Measurements from ENCODE around the gene KCNMB2. TPM values are rescaled to one million over a fixed set of nuclear protein-coding genes. Genes with fewer than 3 reads are reported as not detected.

The KCNMB2 gene
- total and polyA plus RNA-seq, 2 donors = 0.06 to 6.1 TPM

- WGBS = 32% methylated on average over 1 of the region's 1 CpG
- DNase-seq (ENCODE audit: extremely low spot score) = no peak
- Histone ChIP-seq H3K27ac (ENCODE audit: low read depth) (no peak overlapping the region), H3K4me1 (ENCODE audit: insufficient read depth) (no peaks in the 10 kb centered on the region), H3K4me3 (ENCODE audit: low read depth, low read length) (no peak overlapping the region), H3K36me3 (ENCODE audit: insufficient read depth) (no peaks in the 10 kb centered on the region)
Measured at GRCh38 chr3:178663201-178663934, 127.1 kb downstream of the KCNMB2 start.

- no peak overlapping the region for H3K4me3 ChIP-seq (ENCODE audit: low read depth, low read length)
- no peaks in the 10 kb centered on the region for H3K4me1 ChIP-seq (ENCODE audit: insufficient read depth)
- no peak for DNase-seq (ENCODE audit: extremely low spot score)
- H3K36me3 ChIP-seq (ENCODE audit: insufficient read depth) = no peaks in the 10 kb centered on the region
- 38% methylated on average over 4 of the region's 4 CpGs for WGBS
- no peak overlapping the region for H3K27ac ChIP-seq (ENCODE audit: low read depth)
Measured at GRCh38 chr3:178665747-178666146, 129.5 kb downstream of the KCNMB2 start.

GRCh38 chr3:178669022-178669601 lies 132.9 kb downstream of the KCNMB2 start:
- Histone ChIP-seq H3K4me1 (ENCODE audit: insufficient read depth) (no peaks in the 10 kb centered on the region), H3K36me3 (ENCODE audit: insufficient read depth) (no peaks in the 10 kb centered on the region), H3K4me3 (ENCODE audit: low read depth, low read length) (no peak overlapping the region), H3K27ac (ENCODE audit: low read depth) (no peak overlapping the region)
- no peak for DNase-seq (ENCODE audit: extremely low spot score)
- WGBS = 45% methylated on average over 2 of the region's 2 CpGs

- Histone ChIP-seq H3K4me3 (ENCODE audit: low read depth, low read length) (no peak overlapping the region), H3K4me1 (ENCODE audit: insufficient read depth) (no peaks in the 10 kb centered on the region), H3K36me3 (ENCODE audit: insufficient read depth) (no peaks in the 10 kb centered on the region), H3K27ac (ENCODE audit: low read depth) (no peak overlapping the region)
- WGBS = 90% methylated on average over 2 of the region's 2 CpGs
- DNase-seq (ENCODE audit: extremely low spot score) = no peak
Measured at GRCh38 chr3:178669758-178670157, 133.5 kb downstream of the KCNMB2 start.

- DNase-seq (ENCODE audit: extremely low spot score) = no peak
- 46% methylated on average over 3 of the region's 3 CpGs for WGBS
- Histone ChIP-seq H3K4me3 (ENCODE audit: low read depth, low read length) (no peak overlapping the region), H3K4me1 (ENCODE audit: insufficient read depth) (no peaks in the 10 kb centered on the region), H3K36me3 (ENCODE audit: insufficient read depth) (no peaks in the 10 kb centered on the region), H3K27ac (ENCODE audit: low read depth) (no peak overlapping the region)
Measured at GRCh38 chr3:178671377-178671776, 135.1 kb downstream of the KCNMB2 start.

GRCh38 chr3:178671791-178672190 lies 135.6 kb downstream of the KCNMB2 start:
- WGBS = 8% methylated on average over 1 of the region's 1 CpG
- DNase-seq (ENCODE audit: extremely low spot score) = no peak
- H3K36me3 ChIP-seq (ENCODE audit: insufficient read depth) = no peaks in the 10 kb centered on the region
- no peak overlapping the region for H3K27ac ChIP-seq (ENCODE audit: low read depth)
- no peaks in the 10 kb centered on the region for H3K4me1 ChIP-seq (ENCODE audit: insufficient read depth)
- H3K4me3 ChIP-seq (ENCODE audit: low read depth, low read length) = no peak overlapping the region

- Histone ChIP-seq H3K4me3 (ENCODE audit: low read depth, low read length) (no peak overlapping the region), H3K36me3 (ENCODE audit: insufficient read depth) (no peaks in the 10 kb centered on the region), H3K4me1 (ENCODE audit: insufficient read depth) (no peaks in the 10 kb centered on the region), H3K27ac (ENCODE audit: low read depth) (no peak overlapping the region)
- no peak for DNase-seq (ENCODE audit: extremely low spot score)
- WGBS = 60% methylated on average over 3 of the region's 3 CpGs
Measured at GRCh38 chr3:178672275-178672674, 136.0 kb downstream of the KCNMB2 start.

GRCh38 chr3:178673529-178673928 lies 137.3 kb downstream of the KCNMB2 start:
- H3K36me3 ChIP-seq (ENCODE audit: insufficient read depth) = no peaks in the 10 kb centered on the region
- WGBS = 91% methylated on average over 1 of the region's 1 CpG
- DNase-seq (ENCODE audit: extremely low spot score) = no peak
- H3K4me1 ChIP-seq (ENCODE audit: insufficient read depth) = no peaks in the 10 kb centered on the region
- no peak overlapping the region for H3K4me3 ChIP-seq (ENCODE audit: low read depth, low read length)
- H3K27ac ChIP-seq (ENCODE audit: low read depth) = no peak overlapping the region

GRCh38 chr3:178676077-178676476 lies 139.8 kb downstream of the KCNMB2 start:
- WGBS = 96% methylated on average over 4 of the region's 4 CpGs
- Histone ChIP-seq H3K27ac (ENCODE audit: low read depth) (no peak overlapping the region), H3K4me3 (ENCODE audit: low read depth, low read length) (no peak overlapping the region), H3K36me3 (ENCODE audit: insufficient read depth) (no peaks in the 10 kb centered on the region), H3K4me1 (ENCODE audit: insufficient read depth) (no peaks in the 10 kb centered on the region)
- DNase-seq (ENCODE audit: extremely low spot score) = no peak

- H3K4me1 ChIP-seq (ENCODE audit: insufficient read depth) = no peaks in the 10 kb centered on the region
- 64% methylated on average over 9 of the region's 9 CpGs for WGBS
- H3K27ac ChIP-seq (ENCODE audit: low read depth) = no peak overlapping the region
- no peak overlapping the region for H3K4me3 ChIP-seq (ENCODE audit: low read depth, low read length)
- no peak for DNase-seq (ENCODE audit: extremely low spot score)
- H3K36me3 ChIP-seq (ENCODE audit: insufficient read depth) = no peaks in the 10 kb centered on the region
Measured at GRCh38 chr3:178676942-178677790, 140.9 kb downstream of the KCNMB2 start.

GRCh38 chr3:178677961-178678360 lies 141.7 kb downstream of the KCNMB2 start:
- H3K27ac ChIP-seq (ENCODE audit: low read depth) = no peak overlapping the region
- WGBS = 86% methylated on average over 2 of the region's 2 CpGs
- no peak for DNase-seq (ENCODE audit: extremely low spot score)
- no peak overlapping the region for H3K4me3 ChIP-seq (ENCODE audit: low read depth, low read length)
- H3K4me1 ChIP-seq (ENCODE audit: insufficient read depth) = no peaks in the 10 kb centered on the region
- H3K36me3 ChIP-seq (ENCODE audit: insufficient read depth) = no peaks in the 10 kb centered on the region

- Histone ChIP-seq H3K4me3 (ENCODE audit: low read depth, low read length) (no peak overlapping the region), H3K36me3 (ENCODE audit: insufficient read depth) (no peaks in the 10 kb centered on the region)
Measured at GRCh38 chr3:178680037-178680436, 143.8 kb downstream of the KCNMB2 start.

GRCh38 chr3:178680489-178680888 lies 144.3 kb downstream of the KCNMB2 start:
- H3K4me3 ChIP-seq (ENCODE audit: low read depth, low read length) = no peak overlapping the region
- H3K4me1 ChIP-seq (ENCODE audit: insufficient read depth) = no peaks in the 10 kb centered on the region
- H3K36me3 ChIP-seq (ENCODE audit: insufficient read depth) = no peaks in the 10 kb centered on the region
- 84% methylated on average over 2 of the region's 2 CpGs for WGBS
- no peak for DNase-seq (ENCODE audit: extremely low spot score)
- no peak overlapping the region for H3K27ac ChIP-seq (ENCODE audit: low read depth)

More at GRCh38 chr3:178680037-178680436, 143.8 kb downstream of the KCNMB2 start:
- Histone ChIP-seq H3K4me1 (ENCODE audit: insufficient read depth) (no peaks in the 10 kb centered on the region), H3K27ac (ENCODE audit: low read depth) (no peak overlapping the region)
- WGBS = 49% methylated on average over 3 of the region's 3 CpGs
- DNase-seq (ENCODE audit: extremely low spot score) = no peak
